Dermis microvascular lymphatic vessel endothelial cell (primary cell): ENCODE data around the gene DEFB123. TPM values are rescaled to one million over a fixed set of nuclear protein-coding genes. Genes with fewer than 3 reads are reported as not detected.
"Not testable (repeated sequence)": the region's sequence is repeated elsewhere in the genome, so short reads cannot be mapped to it uniquely, and the experiment has no call there.

Experiments used
- DNase-seq, 2 donors: peaks; one replicate each; pipeline versions ENCODE4 v3.0.0 to v3.0.0-alpha.2; 2010; ENCODE audit warnings: low read depth in 2 of 2
- total RNA-seq: library from RNA; depleted of rRNA; stranded (reverse); fragments of >200 nt; gene quantifications from 2 replicates; pipeline ENCODE4 v1.2.1, GENCODE V29; 2014

DEFB123 gene
- not detected in 2 replicates for total RNA-seq

- no peak for DNase-seq
Measured at GRCh38 chr20:31440012-31440659, at the start of gene DEFB123. Gene DEFB123 (plus strand): TSS chr20:31440632. CDS start chr20:31440699, 67 bp downstream.

GRCh38 chr20:31392836-31393235 lies 47.6 kb upstream of the DEFB123 start:
- DNase-seq = no peak

GRCh38 chr20:31394900-31395299 lies 45.5 kb upstream of the DEFB123 start:
- DNase-seq = no peak

- DNase-seq = no peak
Measured at GRCh38 chr20:31403886-31404285, 36.5 kb upstream of the DEFB123 start.

- no peak for DNase-seq
Measured at GRCh38 chr20:31406115-31406514, 34.3 kb upstream of the DEFB123 start, which contains the start of gene DEFB121. Gene DEFB121 (minus strand): TSS chr20:31406215. CDS start chr20:31406152, 63 bp downstream.

GRCh38 chr20:31410011-31410410 lies 30.4 kb upstream of the DEFB123 start:
- no peak for DNase-seq

- no peak for DNase-seq
Measured at GRCh38 chr20:31414381-31414780, 26.1 kb upstream of the DEFB123 start.

- no peak for DNase-seq
Measured at GRCh38 chr20:31415653-31416052, 24.8 kb upstream of the DEFB123 start.

GRCh38 chr20:31418307-31418706 lies 22.1 kb upstream of the DEFB123 start:
- DNase-seq = no peak

- DNase-seq = no peak
Measured at GRCh38 chr20:31425797-31426196, 14.6 kb upstream of the DEFB123 start.

GRCh38 chr20:31426891-31427551 lies 13.4 kb upstream of the DEFB123 start:
- DNase-seq = not testable (repeated sequence)

GRCh38 chr20:31427576-31427975 lies 12.9 kb upstream of the DEFB123 start:
- DNase-seq = not testable (repeated sequence)

GRCh38 chr20:31430568-31431115 lies 9.8 kb upstream of the DEFB123 start:
- DNase-seq = no peak

- DNase-seq = no peak
Measured at GRCh38 chr20:31446084-31446819, 5.8 kb downstream of the DEFB123 start.

- DNase-seq = no peak
Measured at GRCh38 chr20:31449511-31450414, 9.3 kb downstream of the DEFB123 start.

- DNase-seq = no peak
Measured at GRCh38 chr20:31452575-31452974, 12.1 kb downstream of the DEFB123 start.

- DNase-seq = no peak
Measured at GRCh38 chr20:31454361-31454760, 13.9 kb downstream of the DEFB123 start.

- DNase-seq = not testable (repeated sequence)
Measured at GRCh38 chr20:31470946-31471345, 30.5 kb downstream of the DEFB123 start.

- no peak for DNase-seq
Measured at GRCh38 chr20:31472395-31473330, 32.2 kb downstream of the DEFB123 start.
